B cell (primary cell): Measurements from ENCODE around the gene ZNF609. TPM values are rescaled to one million over a fixed set of nuclear protein-coding genes. Genes with fewer than 3 reads are reported as not detected.

ENCODE experiments used
- ATAC-seq: fragments of 200-7000 bp; cut with Tn5 transposase; one replicate; pipeline ENCODE4 v1.10.0; 2021; ENCODE audit warnings: low read depth, mild to moderate bottlenecking, moderate number of reproducible peaks, moderate library complexity
- CTCF ChIA-PET: fragments of 350-600 bp; sonication (Branson Sonifier 250); formaldehyde crosslinking; loops from one replicate; lab custom pipeline; 2021; ENCODE audit warnings: antibody characterized with exemption, inconsistent platforms; lab: Charles Lee
- POLR2A ChIA-PET: fragments of 350-600 bp; sonication (Branson Sonifier 250); formaldehyde crosslinking; loops from one replicate; lab custom pipeline; 2021; ENCODE audit warnings: antibody characterized with exemption; lab: Charles Lee
- DNase-seq: peaks from one replicate; pipeline ENCODE4 v3.0.0; 2013
- H2AFZ ChIP-seq: 2 replicates; pipeline ENCODE4 v1.6.1; 2012; ENCODE audit warnings: mild to moderate bottlenecking, low read depth, low read length; ENCODE audit not compliant: insufficient read depth, poor library complexity, severe bottlenecking
- H3K27ac ChIP-seq, 2 donors: 1 replicate in 1 of 2; 2 replicates in 1 of 2; pipeline ENCODE4 v1.5.1; 2012 to 2013; ENCODE audit warnings: low read length in 2 of 2, mild to moderate bottlenecking in 2 of 2, moderate library complexity in 1 of 2
- H3K27me3 ChIP-seq, 4 experiments: fragments of 200-600 bp in 1 of 4; sonication (generic) in 1 of 4; replicated peaks in 1 of 4; 1 replicate in 2 of 4; 2 replicates in 2 of 4; pipeline versions ENCODE4 v1.6.1 to v1.7.0; 2013 to 2016; ENCODE audit warnings: low read length in 3 of 4, mild to moderate bottlenecking in 2 of 4, mixed read lengths in 1 of 4, moderate library complexity in 1 of 4; ENCODE audit not compliant: insufficient read depth in 4 of 4, control insufficient read depth in 3 of 4; ENCODE audit errors: control extremely low read depth in 1 of 4
- H3K36me3 ChIP-seq, 2 experiments: replicated peaks in 1 of 2; 1 replicate in 1 of 2; 2 replicates in 1 of 2; pipeline versions ENCODE4 v1.6.1 to v1.7.1; 2013; ENCODE audit warnings: low read length in 1 of 2; ENCODE audit not compliant: insufficient read depth in 2 of 2, control insufficient read depth in 1 of 2; ENCODE audit errors: control extremely low read depth in 1 of 2, extremely low read depth in 1 of 2
- H3K4me1 ChIP-seq, 2 donors: fragments of 200-600 bp in 1 of 2; sonication (generic) in 1 of 2; 1 replicate in 1 of 2; 2 replicates in 1 of 2; pipeline versions ENCODE4 v1.5.1 to v1.6.1; 2013 to 2017; ENCODE audit warnings: low read length in 2 of 2; ENCODE audit not compliant: control insufficient read depth in 2 of 2, insufficient read depth in 2 of 2
- H3K4me2 ChIP-seq: replicated peaks from 2 replicates; pipeline ENCODE3; 2012; ENCODE audit warnings: mild to moderate bottlenecking, low read depth, low read length; ENCODE audit not compliant: poor library complexity, severe bottlenecking
- H3K4me3 ChIP-seq, 5 experiments: fragments of 200-600 bp in 1 of 5; sonication (generic) in 1 of 5; 1 replicate in 3 of 5; 2 replicates in 2 of 5; pipeline versions ENCODE4 v1.5.1 to v1.7.0; 2011 to 2016; ENCODE audit warnings: low read length in 4 of 5, mild to moderate bottlenecking in 4 of 5, low read depth in 2 of 5, control low read depth in 1 of 5, moderate library complexity in 1 of 5; ENCODE audit not compliant: insufficient read depth in 1 of 5; ENCODE audit errors: control extremely low read depth in 1 of 5, extremely low read depth in 1 of 5
- H3K79me2 ChIP-seq: fragments of 200-600 bp; sonication (generic); one replicate; pipeline ENCODE4 v1.6.0; 2016; ENCODE audit warnings: low read length; ENCODE audit not compliant: control insufficient read depth, insufficient read depth
- H3K9ac ChIP-seq: fragments of 200-600 bp; sonication (generic); 2 replicates; pipeline ENCODE4 v1.6.1; 2017; ENCODE audit warnings: mild to moderate bottlenecking, low read length, moderate library complexity
- H3K9me3 ChIP-seq, 3 donors: one replicate each; pipeline versions ENCODE4 v1.6.1 to v1.7.1; 2013; ENCODE audit warnings: low read length in 2 of 3; ENCODE audit not compliant: control insufficient read depth in 2 of 3, insufficient read depth in 1 of 3; ENCODE audit errors: control extremely low read depth in 1 of 3
- H4K20me1 ChIP-seq: 2 replicates; pipeline ENCODE4 v1.6.0; 2012; ENCODE audit warnings: mild to moderate bottlenecking, low read length; ENCODE audit not compliant: insufficient read depth, control insufficient read depth, poor library complexity, severe bottlenecking
- H3K27ac Mint-ChIP-seq: one replicate; pipeline ENCODE4 v1.8.0; 2021; ENCODE audit warnings: mixed read lengths
- H3K27me3 Mint-ChIP-seq: one replicate; pipeline ENCODE4 v1.8.0; 2021; ENCODE audit warnings: mixed read lengths
- H3K4me1 Mint-ChIP-seq: one replicate; pipeline ENCODE4 v1.8.0; 2021; ENCODE audit warnings: mixed read lengths
- H3K4me3 Mint-ChIP-seq: one replicate; pipeline ENCODE4 v1.8.0; 2021; ENCODE audit warnings: mixed read lengths
- H3K9me3 Mint-ChIP-seq: one replicate; pipeline ENCODE4 v1.8.0; 2022; ENCODE audit warnings: mixed read lengths; ENCODE audit not compliant: insufficient read depth
- CTCF ChIP-seq: fragments of 200-600 bp; IDR thresholded peaks from one replicate; pipeline ENCODE4 v1.8.0; 2022; ENCODE audit warnings: antibody characterized with exemption, mild to moderate bottlenecking
- EZH2 ChIP-seq: IDR thresholded peaks from 2 replicates; pipeline ENCODE4 v1.6.1; 2012; ENCODE audit warnings: borderline replicate concordance, low read depth, mild to moderate bottlenecking, moderate library complexity, low read length; ENCODE audit not compliant: insufficient read depth, poor library complexity, severe bottlenecking
- WGBS: methylation state at CpG from one replicate; pipeline ENCODE4 v1.1.5; 2013; ENCODE audit warnings: missing lambda C conversion rate; ENCODE audit not compliant: insufficient coverage; 5-methylcytosine and 5-hydroxymethylcytosine counted together
- intact Hi-C: fragments of 100-400 bp; cut with micrococcal nuclease; formaldehyde crosslinking; loops from one replicate; pipeline ENCODE4 v1.10.0; 2022
- polyA plus RNA-seq: library from polyadenylated mRNA; depleted of rRNA; stranded (reverse); fragments of >200 nt; gene quantifications from 2 replicates; pipeline ENCODE4 v1.2.3, GENCODE V29; 2012
- total RNA-seq, 2 donors: library from RNA; stranded (reverse); fragments of 120-200 nt in 1 of 2; gene quantifications; 1 replicate in 1 of 2; 2 replicates in 1 of 2; pipeline versions ENCODE4 v1.2.3 to v1.2.4, GENCODE V29; 2013 to 2022

Gene ZNF609
- total and polyA plus RNA-seq, 2 donors (not counting 1 experiment from before 2014, with no cell fraction given) = 5.8 to 32.9 TPM

GRCh38 chr15:64562003-64562640 lies 101.7 kb downstream of the ZNF609 start:
- no peaks in the 10 kb centered on the region for H4K20me1 ChIP-seq
- peaks cover 39% of the 10 kb centered on the region for H3K4me1 Mint-ChIP-seq
- no peaks in the 10 kb centered on the region for H3K36me3 ChIP-seq
- H3K27ac ChIP-seq = no peak overlapping the region
- H3K27me3 Mint-ChIP-seq = no peaks in the 10 kb centered on the region
- peaks cover 0 to 5% (median 0%) of the 10 kb centered on the region in 3 donors for H3K9me3 ChIP-seq
- peaks cover 17% of the 10 kb centered on the region in 2 donors for H3K4me1 ChIP-seq
- no peaks in the 10 kb centered on the region for H3K27me3 ChIP-seq
- ChIA-PET CTCF (no interaction called here), POLR2A (no interaction called here)
- no peak for TF ChIP-seq EZH2
- TF ChIP-seq CTCF = no peak
- no peak overlapping the region for H3K4me3 ChIP-seq
- ATAC-seq (no peak), DNase-seq (no peak)
- no peaks in the 10 kb centered on the region for H3K9me3 Mint-ChIP-seq
- H3K9ac ChIP-seq = no peak overlapping the region
- WGBS = no CpG with 5 or more reads among the region's 1 CpG
- H3K4me3 Mint-ChIP-seq = no peak overlapping the region
- intact Hi-C loops = no loop called here
- H3K79me2 ChIP-seq = peaks cover 36% of the 10 kb centered on the region
- no peak overlapping the region for H3K27ac Mint-ChIP-seq
- H3K4me2 ChIP-seq = no peak overlapping the region
- H2AFZ ChIP-seq = no peak overlapping the region

- Histone ChIP-seq H3K4me1 (peaks cover 17 to 26% of the 10 kb centered on the region in 2 donors), H4K20me1 (no peaks in the 10 kb centered on the region), H3K4me2 (no peak overlapping the region), H3K27ac (no peak overlapping the region), H2AFZ (no peak overlapping the region), H3K4me3 (no peak overlapping the region), H3K27me3 (no peaks in the 10 kb centered on the region), H3K9me3 (peaks cover 0 to 5% (median 0%) of the 10 kb centered on the region in 3 donors), H3K36me3 (no peaks in the 10 kb centered on the region), H3K79me2 (peaks cover 27% of the 10 kb centered on the region), H3K9ac (no peak overlapping the region)
- CTCF ChIA-PET = interaction anchor here (0.9 to 1.5 kb wide), 4 partner anchors 14 to 58 kb away, joined by 3 read pairs; no protein-coding TSS in a partner anchor
- TF ChIP-seq CTCF (no peak), EZH2 (no peak)
- intact Hi-C loops = no loop called here
- Mint-ChIP-seq H3K9me3 (no peaks in the 10 kb centered on the region), H3K4me1 (peaks cover 55% of the 10 kb centered on the region), H3K27ac (peak overlapping the region; percentile 76), H3K4me3 (no peak overlapping the region), H3K27me3 (no peaks in the 10 kb centered on the region)
- WGBS = 88% methylated on average over 2 of the region's 2 CpGs
- POLR2A ChIA-PET = interaction anchor here (0.6 to 0.7 kb wide), 2 partner anchors 57 to 167 kb away, joined by 3 to 9 read pairs; no protein-coding TSS in a partner anchor
- ATAC-seq = no peak
- DNase-seq = no peak
Measured at GRCh38 chr15:64566102-64566501, 105.7 kb downstream of the ZNF609 start.
